HepG2 (cell line): ENCODE measurements around the gene LRP10. TPM values are rescaled to one million over a fixed set of nuclear protein-coding genes. Genes with fewer than 3 reads are reported as not detected.
A peak's percentile ranks its signal among the peaks of the same experiment; 100 is the strongest.

Experiments
- GLI4 ChIP-seq: sonication (generic); formaldehyde crosslinking; IDR thresholded peaks from 2 replicates; pipeline ENCODE4 v1.5.1; 2020; ENCODE audit warnings: missing genetic modification reagents, mild to moderate bottlenecking, moderate library complexity, borderline replicate concordance
- HHEX ChIP-seq: IDR thresholded peaks from 2 replicates; pipeline ENCODE4 v1.6.1; 2016; ENCODE audit warnings: control low read depth
- JDP2 ChIP-seq: sonication (generic); formaldehyde crosslinking; IDR thresholded peaks from 2 replicates; pipeline ENCODE4 v1.8.1; 2022; ENCODE audit warnings: missing genetic modification reagents, borderline replicate concordance
- MYC ChIP-seq: sonication (generic); formaldehyde crosslinking; IDR thresholded peaks from 2 replicates; pipeline ENCODE4 v1.9.0; 2021; ENCODE audit warnings: missing genetic modification reagents, borderline replicate concordance
- NCOA1 ChIP-seq: sonication (generic); formaldehyde crosslinking; IDR thresholded peaks from 2 replicates; pipeline ENCODE4 v1.9.0; 2021; ENCODE audit warnings: missing genetic modification reagents
- PHF8 ChIP-seq: sonication (generic); formaldehyde crosslinking; IDR thresholded peaks from 2 replicates; pipeline ENCODE4 v1.5.0; 2020; ENCODE audit warnings: missing genetic modification reagents
- PPARG ChIP-seq: conservative IDR thresholded peaks from 2 replicates; pipeline ENCODE4 v1.6.1; 2016; ENCODE audit warnings: missing biosample characterization, missing genetic modification reagents
- RBFOX2 ChIP-seq: fragments of 200-400 bp; formaldehyde crosslinking; IDR thresholded peaks from 2 replicates; pipeline ENCODE4 v1.6.1; 2017; ENCODE audit warnings: low read depth, mild to moderate bottlenecking, low read length
- SAP130 ChIP-seq: IDR thresholded peaks from 2 replicates; pipeline ENCODE4 v1.6.1; 2016; ENCODE audit warnings: low read depth
- TBL1XR1 ChIP-seq: fragments of 150-350 bp; IDR thresholded peaks from 2 replicates; pipeline ENCODE4 v1.6.1; 2014; ENCODE audit warnings: borderline replicate concordance, low read length; ENCODE audit not compliant: partially characterized antibody
- THAP11 ChIP-seq: IDR thresholded peaks from 2 replicates; pipeline ENCODE4 v1.6.1; 2016; ENCODE audit warnings: missing biosample characterization, missing genetic modification reagents
- ZNF263 ChIP-seq: sonication (generic); formaldehyde crosslinking; IDR thresholded peaks from 2 replicates; pipeline ENCODE4 v1.4.0; 2020; ENCODE audit warnings: missing genetic modification reagents
- ZNF547 ChIP-seq: sonication (generic); formaldehyde crosslinking; IDR thresholded peaks from 2 replicates; pipeline ENCODE4 v1.5.1; 2020; ENCODE audit warnings: mild to moderate bottlenecking, missing genetic modification reagents
- ZNF7 ChIP-seq: IDR thresholded peaks from 2 replicates; pipeline ENCODE4 v1.6.1; 2016; ENCODE audit warnings: missing biosample characterization, missing genetic modification reagents
- ZNF75D ChIP-seq: sonication (generic); formaldehyde crosslinking; IDR thresholded peaks from 2 replicates; pipeline ENCODE4 v1.8.1; 2023; ENCODE audit warnings: missing genetic modification reagents, mild to moderate bottlenecking, borderline replicate concordance
- ZNF761 ChIP-seq: sonication (generic); formaldehyde crosslinking; conservative IDR thresholded peaks from 2 replicates; pipeline ENCODE4 v1.4.0; 2020; ENCODE audit warnings: mild to moderate bottlenecking, missing genetic modification reagents
- ZNF839 ChIP-seq: sonication (generic); formaldehyde crosslinking; IDR thresholded peaks from 2 replicates; pipeline ENCODE4 v1.4.0; 2020; ENCODE audit warnings: missing genetic modification reagents, mild to moderate bottlenecking, borderline replicate concordance
- polyA plus RNA-seq, 8 experiments: library from polyadenylated mRNA; depleted of rRNA in 3 of 8; stranded (reverse) in 7 of 8; unstranded in 1 of 8; fragments of >200 nt; fragmentation: Illumina TruSeq in 4 of 8; extraction: Trizol in 4 of 8; gene quantifications; 2 replicates each; pipeline versions ENCODE4 v1.2.1 to v1.2.3, GENCODE V29; 2011 to 2016; ENCODE audit warnings: low read depth in 4 of 8, missing spikeins in 1 of 8, mixed read lengths in 1 of 8; ENCODE audit not compliant: insufficient read depth in 1 of 8
- total RNA-seq, 5 experiments: library from RNA; depleted of rRNA; stranded (reverse); fragments of >200 nt; fragmentation: Illumina TruSeq; extraction: Trizol; gene quantifications; 2 replicates each; pipeline ENCODE4 v1.2.3, GENCODE V29; 2016; ENCODE audit warnings: low read depth in 1 of 5
- TF ChIP-seq, protein P1 (sequence below): IDR thresholded peaks from 2 replicates; pipeline ENCODE4 v1.6.1; 2012; ENCODE audit warnings: inconsistent platforms
- TF ChIP-seq, protein P2 (sequence below): sonication (generic); formaldehyde crosslinking; IDR thresholded peaks from 2 replicates; pipeline ENCODE4 v1.4.0; 2020; ENCODE audit warnings: missing genetic modification reagents
- TF ChIP-seq, protein P3 (sequence below): sonication (generic); formaldehyde crosslinking; IDR thresholded peaks from 2 replicates; pipeline ENCODE4 v1.5.0; 2020; ENCODE audit warnings: missing genetic modification reagents
- TF ChIP-seq, protein P4 (sequence below): sonication (generic); formaldehyde crosslinking; IDR thresholded peaks from 2 replicates; pipeline ENCODE4 v1.5.0; 2020; ENCODE audit warnings: missing genetic modification reagents
- TF ChIP-seq, protein P5 (sequence below): IDR thresholded peaks from 2 replicates; pipeline ENCODE4 v1.6.1; 2016; ENCODE audit warnings: low read depth, borderline replicate concordance

The LRP10 gene
- total and polyA plus RNA-seq, 2 of the 13 experiments (the other 11 are each of a cell fraction or from before 2014, with no cell fraction given): 16.9 to 45.2 TPM

DNA sequence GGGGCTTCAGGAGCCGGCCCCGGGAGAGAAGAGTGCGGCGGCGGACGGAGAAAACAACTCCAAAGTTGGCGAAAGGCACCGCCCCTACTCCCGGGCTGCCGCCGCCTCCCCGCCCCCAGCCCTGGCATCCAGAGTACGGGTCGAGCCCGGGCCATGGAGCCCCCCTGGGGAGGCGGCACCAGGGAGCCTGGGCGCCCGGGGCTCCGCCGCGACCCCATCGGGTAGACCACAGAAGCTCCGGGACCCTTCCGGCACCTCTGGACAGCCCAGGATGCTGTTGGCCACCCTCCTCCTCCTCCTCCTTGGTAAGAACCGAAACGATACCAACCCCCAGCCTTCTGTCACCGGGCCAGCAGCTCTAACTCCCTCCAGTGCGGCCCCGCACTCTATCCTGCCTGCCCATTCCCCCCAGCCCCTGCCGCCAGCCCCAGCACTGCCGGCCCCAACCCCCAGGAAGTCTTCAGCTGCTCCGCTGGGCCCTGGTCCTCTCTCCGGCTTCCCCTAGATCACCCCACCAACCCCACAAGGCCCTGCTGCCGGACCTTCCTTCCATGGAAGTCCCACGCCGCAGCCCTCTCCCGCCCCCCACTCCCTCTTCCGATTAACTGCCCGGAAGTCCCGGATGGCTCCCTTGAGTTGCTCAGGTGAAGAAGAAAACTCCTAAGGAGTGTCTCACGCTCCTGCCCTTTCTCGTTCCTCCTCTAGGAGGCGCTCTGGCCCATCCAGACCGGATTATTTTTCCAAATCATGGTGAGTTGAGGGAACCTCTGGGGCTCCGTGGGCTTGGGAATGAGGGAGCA is 693 bp downstream of the LRP10 start (continued):
- peak; percentile 30; the same call in 1 of the 2 replicates for TF ChIP-seq GLI4 (CRISPR knock-in tag)
- peak; percentile 23; the same call in 1 of the 2 replicates for TF ChIP-seq MYC
- TF ChIP-seq TBL1XR1: no peak
- TF ChIP-seq THAP11: no peak; the same call in 1 of the 2 replicates
- TF ChIP-seq PHF8 (CRISPR knock-in tag): no peak
- TF ChIP-seq, protein P1, sequence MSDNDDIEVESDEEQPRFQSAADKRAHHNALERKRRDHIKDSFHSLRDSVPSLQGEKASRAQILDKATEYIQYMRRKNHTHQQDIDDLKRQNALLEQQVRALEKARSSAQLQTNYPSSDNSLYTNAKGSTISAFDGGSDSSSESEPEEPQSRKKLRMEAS: 0 out of 2 replicates have a peak, but pooled peaks have one; percentile 19
- TF ChIP-seq, protein P2, sequence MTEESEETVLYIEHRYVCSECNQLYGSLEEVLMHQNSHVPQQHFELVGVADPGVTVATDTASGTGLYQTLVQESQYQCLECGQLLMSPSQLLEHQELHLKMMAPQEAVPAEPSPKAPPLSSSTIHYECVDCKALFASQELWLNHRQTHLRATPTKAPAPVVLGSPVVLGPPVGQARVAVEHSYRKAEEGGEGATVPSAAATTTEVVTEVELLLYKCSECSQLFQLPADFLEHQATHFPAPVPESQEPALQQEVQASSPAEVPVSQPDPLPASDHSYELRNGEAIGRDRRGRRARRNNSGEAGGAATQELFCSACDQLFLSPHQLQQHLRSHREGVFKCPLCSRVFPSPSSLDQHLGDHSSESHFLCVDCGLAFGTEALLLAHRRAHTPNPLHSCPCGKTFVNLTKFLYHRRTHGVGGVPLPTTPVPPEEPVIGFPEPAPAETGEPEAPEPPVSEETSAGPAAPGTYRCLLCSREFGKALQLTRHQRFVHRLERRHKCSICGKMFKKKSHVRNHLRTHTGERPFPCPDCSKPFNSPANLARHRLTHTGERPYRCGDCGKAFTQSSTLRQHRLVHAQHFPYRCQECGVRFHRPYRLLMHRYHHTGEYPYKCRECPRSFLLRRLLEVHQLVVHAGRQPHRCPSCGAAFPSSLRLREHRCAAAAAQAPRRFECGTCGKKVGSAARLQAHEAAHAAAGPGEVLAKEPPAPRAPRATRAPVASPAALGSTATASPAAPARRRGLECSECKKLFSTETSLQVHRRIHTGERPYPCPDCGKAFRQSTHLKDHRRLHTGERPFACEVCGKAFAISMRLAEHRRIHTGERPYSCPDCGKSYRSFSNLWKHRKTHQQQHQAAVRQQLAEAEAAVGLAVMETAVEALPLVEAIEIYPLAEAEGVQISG (CRISPR knock-in tag): peak; percentile 65; the same call in 1 of the 2 replicates
- TF ChIP-seq NCOA1: no peak
- TF ChIP-seq ZNF761 (CRISPR knock-in tag): peak; percentile 51; the same call in 1 of the 2 replicates
- TF ChIP-seq, protein P3, sequence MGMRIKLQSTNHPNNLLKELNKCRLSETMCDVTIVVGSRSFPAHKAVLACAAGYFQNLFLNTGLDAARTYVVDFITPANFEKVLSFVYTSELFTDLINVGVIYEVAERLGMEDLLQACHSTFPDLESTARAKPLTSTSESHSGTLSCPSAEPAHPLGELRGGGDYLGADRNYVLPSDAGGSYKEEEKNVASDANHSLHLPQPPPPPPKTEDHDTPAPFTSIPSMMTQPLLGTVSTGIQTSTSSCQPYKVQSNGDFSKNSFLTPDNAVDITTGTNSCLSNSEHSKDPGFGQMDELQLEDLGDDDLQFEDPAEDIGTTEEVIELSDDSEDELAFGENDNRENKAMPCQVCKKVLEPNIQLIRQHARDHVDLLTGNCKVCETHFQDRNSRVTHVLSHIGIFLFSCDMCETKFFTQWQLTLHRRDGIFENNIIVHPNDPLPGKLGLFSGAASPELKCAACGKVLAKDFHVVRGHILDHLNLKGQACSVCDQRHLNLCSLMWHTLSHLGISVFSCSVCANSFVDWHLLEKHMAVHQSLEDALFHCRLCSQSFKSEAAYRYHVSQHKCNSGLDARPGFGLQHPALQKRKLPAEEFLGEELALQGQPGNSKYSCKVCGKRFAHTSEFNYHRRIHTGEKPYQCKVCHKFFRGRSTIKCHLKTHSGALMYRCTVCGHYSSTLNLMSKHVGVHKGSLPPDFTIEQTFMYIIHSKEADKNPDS: no peak
- peak; percentile 65; the same call in 1 of the 2 replicates for TF ChIP-seq PPARG
- TF ChIP-seq ZNF263 (CRISPR knock-in tag): peak; percentile 14; the same call in 1 of the 2 replicates
- peak; percentile 80 for TF ChIP-seq SAP130 (CRISPR knock-in tag)
- no peak for TF ChIP-seq JDP2 (CRISPR knock-in tag)
- peak; percentile 76 for TF ChIP-seq RBFOX2
- peak; percentile 79; the same call in 1 of the 2 replicates for TF ChIP-seq ZNF75D
- TF ChIP-seq ZNF547 (CRISPR knock-in tag): 0 out of 2 replicates have a peak, but pooled peaks have one; percentile 8
- no peak for TF ChIP-seq ZNF839 (CRISPR knock-in tag)
- TF ChIP-seq, protein P4, sequence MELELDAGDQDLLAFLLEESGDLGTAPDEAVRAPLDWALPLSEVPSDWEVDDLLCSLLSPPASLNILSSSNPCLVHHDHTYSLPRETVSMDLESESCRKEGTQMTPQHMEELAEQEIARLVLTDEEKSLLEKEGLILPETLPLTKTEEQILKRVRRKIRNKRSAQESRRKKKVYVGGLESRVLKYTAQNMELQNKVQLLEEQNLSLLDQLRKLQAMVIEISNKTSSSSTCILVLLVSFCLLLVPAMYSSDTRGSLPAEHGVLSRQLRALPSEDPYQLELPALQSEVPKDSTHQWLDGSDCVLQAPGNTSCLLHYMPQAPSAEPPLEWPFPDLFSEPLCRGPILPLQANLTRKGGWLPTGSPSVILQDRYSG (CRISPR knock-in tag): no peak
- TF ChIP-seq ZNF7 (CRISPR knock-in tag): no peak
- TF ChIP-seq, protein P5, sequence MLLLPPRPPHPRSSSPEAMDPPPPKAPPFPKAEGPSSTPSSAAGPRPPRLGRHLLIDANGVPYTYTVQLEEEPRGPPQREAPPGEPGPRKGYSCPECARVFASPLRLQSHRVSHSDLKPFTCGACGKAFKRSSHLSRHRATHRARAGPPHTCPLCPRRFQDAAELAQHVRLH (CRISPR knock-in tag): 0 out of 2 replicates have a peak, but pooled peaks have one; percentile 42
- no peak for TF ChIP-seq HHEX (CRISPR knock-in tag)
